ENCODE measurements around the gene USPL1.

The USPL1 gene

DNA sequence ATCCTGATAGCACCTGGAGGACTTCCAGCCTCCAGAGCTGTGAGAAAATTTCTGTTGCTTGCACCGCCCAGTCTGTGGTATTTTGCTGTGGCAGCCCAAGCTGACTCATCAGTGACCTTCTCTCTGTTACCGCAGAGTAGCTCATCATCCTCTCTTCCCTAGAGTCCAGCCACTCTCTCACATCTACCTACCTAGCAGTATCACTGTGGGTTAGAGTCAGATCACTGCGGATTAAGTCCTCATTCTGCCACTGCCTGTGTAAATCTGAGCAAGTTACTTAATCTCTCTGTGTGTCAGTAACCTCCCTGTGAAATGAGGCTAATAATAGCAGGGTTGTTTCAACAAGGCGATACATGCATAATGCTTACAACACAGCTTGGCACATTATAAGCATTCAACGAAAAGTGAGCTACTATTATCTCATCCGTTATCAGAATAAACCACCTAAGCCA, 40.3 kb upstream of the USPL1 start:
- TF ChIP-seq POLR2A (IDR thresholded peaks at IDR 0.05; ENCODE audit: extremely low read depth, insufficient read length) = no peak
- TF ChIP-seq, protein P1, sequence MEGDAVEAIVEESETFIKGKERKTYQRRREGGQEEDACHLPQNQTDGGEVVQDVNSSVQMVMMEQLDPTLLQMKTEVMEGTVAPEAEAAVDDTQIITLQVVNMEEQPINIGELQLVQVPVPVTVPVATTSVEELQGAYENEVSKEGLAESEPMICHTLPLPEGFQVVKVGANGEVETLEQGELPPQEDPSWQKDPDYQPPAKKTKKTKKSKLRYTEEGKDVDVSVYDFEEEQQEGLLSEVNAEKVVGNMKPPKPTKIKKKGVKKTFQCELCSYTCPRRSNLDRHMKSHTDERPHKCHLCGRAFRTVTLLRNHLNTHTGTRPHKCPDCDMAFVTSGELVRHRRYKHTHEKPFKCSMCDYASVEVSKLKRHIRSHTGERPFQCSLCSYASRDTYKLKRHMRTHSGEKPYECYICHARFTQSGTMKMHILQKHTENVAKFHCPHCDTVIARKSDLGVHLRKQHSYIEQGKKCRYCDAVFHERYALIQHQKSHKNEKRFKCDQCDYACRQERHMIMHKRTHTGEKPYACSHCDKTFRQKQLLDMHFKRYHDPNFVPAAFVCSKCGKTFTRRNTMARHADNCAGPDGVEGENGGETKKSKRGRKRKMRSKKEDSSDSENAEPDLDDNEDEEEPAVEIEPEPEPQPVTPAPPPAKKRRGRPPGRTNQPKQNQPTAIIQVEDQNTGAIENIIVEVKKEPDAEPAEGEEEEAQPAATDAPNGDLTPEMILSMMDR (IDR thresholded peaks at IDR 0.05; ENCODE audit: low read depth, low read length) = no peak
- no peak for TF ChIP-seq MYC (IDR thresholded peaks at IDR 0.05; ENCODE audit: low read depth, low read length)
- TF ChIP-seq, protein P2, sequence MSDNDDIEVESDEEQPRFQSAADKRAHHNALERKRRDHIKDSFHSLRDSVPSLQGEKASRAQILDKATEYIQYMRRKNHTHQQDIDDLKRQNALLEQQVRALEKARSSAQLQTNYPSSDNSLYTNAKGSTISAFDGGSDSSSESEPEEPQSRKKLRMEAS (IDR thresholded peaks at IDR 0.05; ENCODE audit: low read depth, low read length) = no peak
- no peak overlapping the region for H3K4me3 ChIP-seq (ENCODE audit: low read depth, low read length)
- peak; percentile 92 for DNase-seq (ENCODE audit: low read depth)

DNA sequence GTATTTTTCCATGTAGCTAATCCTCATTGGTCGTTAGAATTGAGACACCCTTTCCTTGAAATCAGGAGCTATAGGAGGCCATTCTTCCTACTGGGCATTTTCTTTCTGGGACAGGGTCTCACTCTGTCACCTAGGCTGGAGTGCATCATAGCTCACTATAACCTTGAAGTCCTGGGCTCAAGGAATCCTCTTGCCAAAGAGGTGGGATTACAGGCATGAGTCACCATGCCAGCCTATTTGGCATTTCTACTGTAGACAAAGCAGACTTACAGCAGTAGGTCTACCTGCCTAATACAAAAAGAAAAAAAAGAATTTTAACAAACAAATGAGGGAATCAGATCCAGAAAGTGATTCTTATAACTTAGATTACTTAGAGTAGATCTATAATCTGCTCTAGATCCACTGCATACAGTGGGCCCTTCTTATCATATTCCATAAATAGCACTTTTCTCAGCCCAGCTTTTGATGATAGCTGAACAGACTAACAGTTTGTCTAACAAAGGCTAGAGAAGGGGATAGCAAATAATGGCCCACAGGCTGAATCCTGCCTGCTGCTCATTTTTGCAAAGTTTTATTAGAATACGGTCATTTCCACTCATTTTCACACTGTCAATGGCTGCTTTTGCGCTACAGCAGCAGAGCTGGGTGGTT, 36.7 kb upstream of the USPL1 start:
- TF ChIP-seq, protein P2 (IDR thresholded peaks at IDR 0.05; ENCODE audit: low read depth, low read length) = no peak
- TF ChIP-seq POLR2A (IDR thresholded peaks at IDR 0.05; ENCODE audit: extremely low read depth, insufficient read length) (no peak), MYC (IDR thresholded peaks at IDR 0.05; ENCODE audit: low read depth, low read length) (no peak)
- TF ChIP-seq, protein P1 (IDR thresholded peaks at IDR 0.05; ENCODE audit: low read depth, low read length) = no peak
- DNase-seq (ENCODE audit: low read depth) = no peak
- H3K4me3 ChIP-seq (ENCODE audit: low read depth, low read length) = no peak overlapping the region

DNA sequence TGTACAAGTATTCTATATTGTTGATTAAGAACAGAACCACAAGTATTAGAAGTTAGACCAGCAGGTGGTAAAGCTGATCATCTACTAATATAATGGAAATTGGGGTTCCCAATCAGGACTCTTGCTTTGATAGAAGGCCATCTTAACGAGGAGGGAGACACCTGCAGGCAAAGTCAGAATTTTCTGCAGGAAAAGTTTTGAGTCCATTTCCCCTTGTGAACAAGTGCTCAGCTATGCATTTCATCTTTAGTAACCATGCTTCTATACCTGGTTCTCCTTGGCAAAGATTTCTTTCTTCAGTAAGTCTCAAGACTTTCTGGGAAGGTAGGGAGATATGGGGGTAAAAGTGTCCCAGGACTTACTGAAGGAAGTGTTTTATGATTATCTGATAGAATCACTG, 36.1 kb upstream of the USPL1 start:
- DNase-seq (ENCODE audit: low read depth) = peak; percentile 54
- H3K4me3 ChIP-seq (ENCODE audit: low read depth, low read length) = no peak overlapping the region
- TF ChIP-seq, protein P2 (IDR thresholded peaks at IDR 0.05; ENCODE audit: low read depth, low read length) = no peak
- TF ChIP-seq MYC (IDR thresholded peaks at IDR 0.05; ENCODE audit: low read depth, low read length) (no peak), POLR2A (IDR thresholded peaks at IDR 0.05; ENCODE audit: extremely low read depth, insufficient read length) (no peak)
- TF ChIP-seq, protein P1 (IDR thresholded peaks at IDR 0.05; ENCODE audit: low read depth, low read length) = peak; percentile 46

DNA sequence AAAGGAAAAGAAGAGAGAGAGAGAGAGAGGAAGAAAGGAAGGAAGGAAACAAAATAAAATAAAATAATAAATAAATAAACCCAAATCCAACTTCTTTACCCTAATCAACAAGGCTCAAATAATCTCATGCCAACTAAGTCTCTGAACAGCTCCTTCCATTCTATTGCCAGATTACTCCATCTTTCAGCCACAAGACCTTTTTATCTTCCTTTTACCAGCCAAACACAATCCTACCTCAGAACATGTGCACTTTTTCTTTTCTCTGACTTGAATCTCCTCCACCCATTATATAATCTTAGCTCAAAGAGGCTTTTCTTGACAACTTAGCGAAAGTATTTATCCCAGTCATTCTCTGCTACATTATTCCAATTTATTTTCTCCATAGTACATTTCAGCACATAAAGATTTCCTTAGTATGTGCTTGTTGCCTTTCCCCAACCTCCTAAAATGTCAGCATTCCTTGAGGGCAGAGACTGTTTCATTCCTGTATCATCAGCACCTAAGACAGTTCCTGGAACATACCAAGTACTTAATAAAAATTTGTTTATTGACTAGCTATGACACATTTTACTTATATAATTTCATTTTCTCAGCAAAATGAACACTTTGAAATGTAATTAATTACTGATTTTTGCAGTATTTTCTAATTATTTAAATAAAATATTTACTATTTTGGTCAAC, 33.5 kb upstream of the USPL1 start:
- no peak overlapping the region for H3K4me3 ChIP-seq (ENCODE audit: low read depth, low read length)
- no peak for DNase-seq (ENCODE audit: low read depth)
- TF ChIP-seq, protein P2 (IDR thresholded peaks at IDR 0.05; ENCODE audit: low read depth, low read length) = no peak
- TF ChIP-seq, protein P1 (IDR thresholded peaks at IDR 0.05; ENCODE audit: low read depth, low read length) = no peak
- TF ChIP-seq MYC (IDR thresholded peaks at IDR 0.05; ENCODE audit: low read depth, low read length) = no peak
- TF ChIP-seq POLR2A (IDR thresholded peaks at IDR 0.05; ENCODE audit: extremely low read depth, insufficient read length) = no peak

DNA sequence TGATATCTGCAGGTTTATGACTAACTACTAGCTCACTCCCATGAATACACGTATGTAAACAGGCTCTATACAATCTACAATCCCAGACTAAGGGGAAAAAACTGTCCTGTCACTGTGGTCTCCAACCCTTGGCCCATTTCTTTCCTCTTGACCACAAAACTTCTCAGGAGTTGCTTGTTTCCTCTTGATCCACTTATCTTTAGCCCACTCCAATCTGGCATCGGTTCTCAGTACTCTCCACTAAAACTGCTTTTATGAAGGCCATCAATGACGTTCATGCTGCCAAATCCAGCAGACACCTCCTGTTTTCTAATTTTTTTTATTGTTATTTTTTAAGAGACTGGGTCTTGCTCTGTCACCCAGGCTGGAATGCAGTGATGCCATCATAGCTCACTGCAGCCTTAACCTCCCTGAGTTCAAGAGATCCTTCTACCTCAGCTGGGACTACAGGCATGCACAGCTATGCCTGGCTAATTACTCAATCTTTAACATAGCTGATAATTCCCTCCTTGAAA, 31.9 kb upstream of the USPL1 start:
- no peak overlapping the region for H3K4me3 ChIP-seq (ENCODE audit: low read depth, low read length)
- TF ChIP-seq, protein P2 (IDR thresholded peaks at IDR 0.05; ENCODE audit: low read depth, low read length) = no peak
- TF ChIP-seq, protein P1 (IDR thresholded peaks at IDR 0.05; ENCODE audit: low read depth, low read length) = no peak
- TF ChIP-seq POLR2A (IDR thresholded peaks at IDR 0.05; ENCODE audit: extremely low read depth, insufficient read length) (no peak), MYC (IDR thresholded peaks at IDR 0.05; ENCODE audit: low read depth, low read length) (no peak)
- DNase-seq (ENCODE audit: low read depth) = peak; percentile 64
